HEK293T (cell line): ENCODE measurements around the gene GORASP2.

Experiments
- ARNT ChIP-seq: fragments of 450-650 bp; IDR thresholded peaks from 2 replicates; pipeline ENCODE4 v1.6.1; 2017; ENCODE audit warnings: mild to moderate bottlenecking
- BHLHE40 ChIP-seq: fragments of 450-650 bp; IDR thresholded peaks from 2 replicates; pipeline ENCODE4 v1.6.1; 2016; ENCODE audit warnings: mild to moderate bottlenecking, moderate library complexity, borderline replicate concordance
- CTBP1 ChIP-seq: fragments of 450-650 bp; IDR thresholded peaks from 2 replicates; pipeline ENCODE4 v1.6.1; 2016; ENCODE audit warnings: borderline replicate concordance
- ELF4 ChIP-seq: fragments of 450-650 bp; IDR thresholded peaks from 2 replicates; pipeline ENCODE4 v1.6.1; 2017; ENCODE audit warnings: antibody characterized with exemption
- FOXA1 ChIP-seq: fragments of 450-650 bp; IDR thresholded peaks from 2 replicates; pipeline ENCODE4 v1.6.1; 2016; ENCODE audit warnings: mild to moderate bottlenecking
- FOXK2 ChIP-seq: fragments of 450-650 bp; IDR thresholded peaks from 2 replicates; pipeline ENCODE4 v1.6.1; 2016; ENCODE audit warnings: mild to moderate bottlenecking
- FOXM1 ChIP-seq: fragments of 450-650 bp; IDR thresholded peaks from 2 replicates; pipeline ENCODE4 v1.6.1; 2017; ENCODE audit warnings: mild to moderate bottlenecking, borderline replicate concordance
- HDGF ChIP-seq: fragments of 450-650 bp; IDR thresholded peaks from 2 replicates; pipeline ENCODE4 v1.6.1; 2017; ENCODE audit warnings: antibody characterized with exemption, borderline replicate concordance
- L3MBTL2 ChIP-seq: fragments of 450-650 bp; conservative IDR thresholded peaks from 2 replicates; pipeline ENCODE4 v1.6.1; 2016; ENCODE audit warnings: mild to moderate bottlenecking
- LEF1 ChIP-seq: fragments of 450-650 bp; IDR thresholded peaks from 2 replicates; pipeline ENCODE4 v1.6.1; 2017; ENCODE audit warnings: mild to moderate bottlenecking, borderline replicate concordance
- NFRKB ChIP-seq: fragments of 450-650 bp; IDR thresholded peaks from 2 replicates; pipeline ENCODE4 v1.6.1; 2016; ENCODE audit warnings: mild to moderate bottlenecking, moderate library complexity
- SP1 ChIP-seq: fragments of 450-650 bp; IDR thresholded peaks from 2 replicates; pipeline ENCODE4 v1.6.1; 2017
- SUZ12 ChIP-seq: fragments of 450-650 bp; IDR thresholded peaks from 2 replicates; pipeline ENCODE4 v1.6.1; 2016; ENCODE audit warnings: mild to moderate bottlenecking
- ZNF384 ChIP-seq: fragments of 450-650 bp; IDR thresholded peaks from 2 replicates; pipeline ENCODE4 v1.6.1; 2016

GRCh38 chr2:170975943-170976270 is 46.9 kb downstream of the GORASP2 start:
- no peak for TF ChIP-seq FOXM1
- no peak for TF ChIP-seq SUZ12
- TF ChIP-seq ZNF384, result no peak
- TF ChIP-seq LEF1, result no peak
- no peak for TF ChIP-seq L3MBTL2
- TF ChIP-seq NFRKB, result no peak
- no peak for TF ChIP-seq ARNT
- TF ChIP-seq SP1, result no peak
- TF ChIP-seq HDGF, result no peak
- no peak for TF ChIP-seq FOXK2
- no peak for TF ChIP-seq BHLHE40
- no peak for TF ChIP-seq FOXA1
- TF ChIP-seq ELF4, result no peak
- no peak for TF ChIP-seq CTBP1
